Stimulated activated memory B cell treated with anti-CD40 and anti-IgM and Interleukin-4, amounts not matched to agents 10 μg/mL and 1 μg/mL and 100 μg/mL, for 72 hours (primary cell): ENCODE measurements around the gene SLC16A5.
"Not testable (repeated sequence)": the region's sequence is repeated elsewhere in the genome, so short reads cannot be mapped to it uniquely, and the experiment has no call there.

Experiments
- ATAC-seq: fragments of 150-1000 bp; cut with Tn5 transposase; 2 replicates; pipeline ENCODE4 v1.10.0; 2021
- H3K27ac Mint-ChIP-seq: one replicate; pipeline ENCODE4 v1.8.0; 2022; ENCODE audit warnings: mild to moderate bottlenecking, mixed read lengths
- H3K27me3 Mint-ChIP-seq: one replicate; pipeline ENCODE4 v1.8.0; 2022; ENCODE audit warnings: mixed read lengths
- H3K36me3 Mint-ChIP-seq: one replicate; pipeline ENCODE4 v1.8.0; 2022; ENCODE audit warnings: mixed read lengths
- H3K4me1 Mint-ChIP-seq: one replicate; pipeline ENCODE4 v1.8.0; 2022; ENCODE audit warnings: mixed read lengths
- H3K4me3 Mint-ChIP-seq: one replicate; pipeline ENCODE4 v1.8.0; 2022; ENCODE audit warnings: mild to moderate bottlenecking, moderate library complexity, mixed read lengths
- H3K9me3 Mint-ChIP-seq: one replicate; pipeline ENCODE4 v1.8.0; 2022; ENCODE audit warnings: mixed read lengths

The SLC16A5 gene, protein sequence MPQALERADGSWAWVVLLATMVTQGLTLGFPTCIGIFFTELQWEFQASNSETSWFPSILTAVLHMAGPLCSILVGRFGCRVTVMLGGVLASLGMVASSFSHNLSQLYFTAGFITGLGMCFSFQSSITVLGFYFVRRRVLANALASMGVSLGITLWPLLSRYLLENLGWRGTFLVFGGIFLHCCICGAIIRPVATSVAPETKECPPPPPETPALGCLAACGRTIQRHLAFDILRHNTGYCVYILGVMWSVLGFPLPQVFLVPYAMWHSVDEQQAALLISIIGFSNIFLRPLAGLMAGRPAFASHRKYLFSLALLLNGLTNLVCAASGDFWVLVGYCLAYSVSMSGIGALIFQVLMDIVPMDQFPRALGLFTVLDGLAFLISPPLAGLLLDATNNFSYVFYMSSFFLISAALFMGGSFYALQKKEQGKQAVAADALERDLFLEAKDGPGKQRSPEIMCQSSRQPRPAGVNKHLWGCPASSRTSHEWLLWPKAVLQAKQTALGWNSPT

DNA sequence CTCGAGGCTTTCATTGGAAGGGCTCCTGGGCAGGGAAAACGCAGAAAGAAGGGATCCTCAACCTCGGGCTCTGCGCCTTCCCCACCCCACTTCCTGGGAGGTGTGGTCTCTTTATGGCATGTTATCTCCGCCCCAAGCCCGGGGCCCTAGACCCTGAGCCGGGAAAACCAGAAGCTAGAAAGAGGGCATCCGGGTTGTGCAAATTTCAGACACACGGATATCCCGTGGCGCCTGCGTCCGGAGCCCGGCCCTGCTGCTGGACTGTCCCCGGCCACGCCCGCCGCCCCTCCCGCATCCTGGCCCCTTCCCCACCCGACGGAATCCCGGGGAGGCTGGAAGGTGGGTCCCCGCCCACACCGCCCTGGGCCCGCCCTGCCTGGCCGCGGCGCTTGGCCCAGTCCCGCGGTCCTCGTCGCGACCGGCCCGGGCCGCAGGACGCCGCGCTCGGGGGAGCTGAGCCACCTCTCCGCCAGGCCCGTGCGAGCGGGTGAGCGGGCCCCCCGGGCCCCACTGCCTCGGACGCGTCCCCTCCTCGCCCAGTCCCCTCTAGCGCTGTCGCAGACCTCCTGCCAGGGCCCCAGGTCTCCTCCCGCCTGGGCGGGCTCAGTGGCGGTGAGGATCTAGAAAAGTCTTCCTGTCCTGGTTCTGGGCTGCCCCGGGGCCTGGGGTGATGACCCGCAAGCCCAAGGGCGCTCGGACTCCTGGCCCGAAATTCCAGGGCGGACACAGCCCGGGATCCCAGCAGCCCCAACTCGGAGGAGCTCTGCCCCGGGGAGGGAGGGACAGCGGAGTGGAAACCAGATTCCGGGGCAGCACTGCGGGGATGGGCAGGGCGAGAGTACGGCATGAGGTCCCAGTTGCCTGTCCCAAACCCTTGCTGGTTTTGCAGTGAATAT lies at the start of gene SLC16A5:
Gene SLC16A5, plus strand, starts transcription at position 397 of the 896 bp plus-strand sequence. CDS start 5,683 bp downstream, outside the sequence.
- no peaks in the 10 kb centered on the region for H3K27me3 Mint-ChIP-seq
- ATAC-seq = peak; percentile 79
- H3K4me3 Mint-ChIP-seq = peak within 1 kb of the TSS; percentile 81
- H3K27ac Mint-ChIP-seq = peak within 1 kb of the TSS; percentile 73
- H3K9me3 Mint-ChIP-seq = no peaks in the 10 kb centered on the region
- no peaks in the 10 kb centered on the region for H3K36me3 Mint-ChIP-seq
- peaks cover 41% of the 10 kb centered on the region for H3K4me1 Mint-ChIP-seq

DNA sequence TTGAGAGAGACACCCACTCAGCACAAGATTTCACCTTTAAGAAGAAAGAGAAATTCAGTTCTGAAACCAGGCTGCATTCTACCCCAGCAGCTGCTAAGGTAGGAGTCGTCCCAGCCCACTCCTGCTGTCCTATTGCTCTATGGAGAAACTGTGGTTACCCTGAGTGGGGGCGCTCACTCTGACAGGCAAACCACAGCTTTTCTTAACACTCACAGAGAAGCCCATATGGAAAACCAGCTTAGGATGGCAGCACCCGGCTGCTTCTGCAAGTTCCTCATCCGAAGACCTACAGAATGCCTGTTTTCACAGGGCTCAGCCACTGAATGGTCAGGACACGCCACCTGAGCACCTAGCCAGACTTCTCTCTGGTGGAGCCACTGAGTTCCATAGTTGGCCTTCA lies 48.5 kb upstream of the SLC16A5 start:
- peaks cover 13% of the 10 kb centered on the region for H3K4me1 Mint-ChIP-seq
- H3K9me3 Mint-ChIP-seq = no peaks in the 10 kb centered on the region
- no peak for ATAC-seq
- no peak overlapping the region for H3K27ac Mint-ChIP-seq
- no peak overlapping the region for H3K4me3 Mint-ChIP-seq
- peaks cover 41% of the 10 kb centered on the region for H3K36me3 Mint-ChIP-seq
- no peaks in the 10 kb centered on the region for H3K27me3 Mint-ChIP-seq

DNA sequence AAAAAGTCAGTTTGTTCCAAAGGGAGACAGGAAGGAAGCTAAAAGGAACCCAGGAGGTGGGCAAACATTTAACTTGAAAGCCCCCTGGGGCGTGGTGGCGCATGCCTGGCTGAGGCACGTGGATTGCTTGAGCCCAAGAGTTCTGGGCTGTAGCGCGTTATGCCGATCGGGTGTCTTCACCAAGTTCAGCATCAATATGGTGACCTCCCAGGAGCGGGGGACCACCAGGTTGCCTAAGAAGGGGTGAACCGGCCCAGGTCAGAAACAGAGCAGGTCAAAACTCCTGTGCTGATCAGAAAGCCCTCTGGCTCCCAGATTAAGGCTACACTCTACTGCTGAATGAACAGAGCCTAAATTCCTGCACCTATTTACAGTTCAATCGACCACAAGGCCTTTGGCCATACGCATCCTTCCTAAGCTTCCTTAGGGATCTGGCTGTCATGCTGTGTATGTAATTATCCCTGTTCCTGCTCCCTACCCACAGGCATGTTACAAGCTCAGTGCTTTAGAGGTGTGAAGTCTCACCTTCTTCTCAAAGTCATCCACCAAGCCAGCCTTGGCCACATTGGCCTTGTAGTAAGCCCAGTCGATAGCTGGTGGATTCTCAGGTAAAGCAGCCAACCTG lies 46.0 kb upstream of the SLC16A5 start:
- H3K27ac Mint-ChIP-seq = no peak overlapping the region
- H3K36me3 Mint-ChIP-seq = peaks cover 40% of the 10 kb centered on the region
- H3K4me3 Mint-ChIP-seq = no peak overlapping the region
- no peaks in the 10 kb centered on the region for H3K27me3 Mint-ChIP-seq
- H3K4me1 Mint-ChIP-seq = peaks cover 18% of the 10 kb centered on the region
- no peaks in the 10 kb centered on the region for H3K9me3 Mint-ChIP-seq
- no peak for ATAC-seq

DNA sequence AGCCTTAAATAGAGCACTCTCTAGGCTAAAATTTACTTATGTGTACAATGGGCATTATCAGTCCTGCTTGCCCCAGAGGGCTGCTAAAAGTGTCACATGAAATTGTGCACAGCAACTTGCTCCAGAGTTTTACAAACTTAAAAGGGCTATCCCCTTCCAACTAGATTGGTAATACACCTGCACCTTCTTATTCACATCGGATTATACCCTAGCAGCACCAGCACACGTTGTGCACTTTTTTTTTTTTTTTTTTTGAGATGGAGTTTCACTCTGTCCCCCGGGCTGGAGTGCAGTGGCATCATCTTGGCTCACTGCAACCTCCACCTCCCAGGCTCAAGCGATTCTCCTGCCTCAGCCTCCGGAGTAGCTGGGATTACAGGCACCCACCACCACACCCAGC lies 44.0 kb upstream of the SLC16A5 start:
- H3K4me3 Mint-ChIP-seq, H3K27ac Mint-ChIP-seq, H3K27me3 Mint-ChIP-seq, H3K9me3 Mint-ChIP-seq, ATAC-seq: not testable (repeated sequence)
- Mint-ChIP-seq H3K36me3 (peaks cover 30% of the 10 kb centered on the region), H3K4me1 (peaks cover 32% of the 10 kb centered on the region)

DNA sequence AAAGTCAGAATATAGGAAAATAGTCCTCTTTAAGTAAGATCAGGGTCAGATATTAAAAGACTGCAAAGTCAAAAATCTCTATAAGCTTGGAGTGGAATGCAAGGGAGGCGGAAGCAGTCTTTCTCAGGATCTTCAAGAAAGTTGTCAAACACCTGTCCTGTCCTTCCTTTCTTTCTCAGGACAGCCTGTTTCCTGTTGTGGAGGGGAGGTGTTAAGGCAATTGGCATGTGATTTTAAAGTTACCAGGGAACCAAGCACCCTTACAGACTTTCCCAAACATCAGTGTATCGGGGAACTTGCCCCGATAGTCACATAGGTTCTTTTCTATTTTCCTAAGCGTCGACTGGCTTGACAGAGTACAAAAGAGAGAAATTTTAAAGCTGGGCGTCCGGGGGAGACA lies 43.0 kb upstream of the SLC16A5 start:
- Mint-ChIP-seq H3K36me3 (peaks cover 23% of the 10 kb centered on the region), H3K4me1 (peaks cover 32% of the 10 kb centered on the region), H3K27ac (no peak overlapping the region), H3K4me3 (no peak overlapping the region), H3K9me3 (no peaks in the 10 kb centered on the region), H3K27me3 (no peaks in the 10 kb centered on the region)
- no peak for ATAC-seq

DNA sequence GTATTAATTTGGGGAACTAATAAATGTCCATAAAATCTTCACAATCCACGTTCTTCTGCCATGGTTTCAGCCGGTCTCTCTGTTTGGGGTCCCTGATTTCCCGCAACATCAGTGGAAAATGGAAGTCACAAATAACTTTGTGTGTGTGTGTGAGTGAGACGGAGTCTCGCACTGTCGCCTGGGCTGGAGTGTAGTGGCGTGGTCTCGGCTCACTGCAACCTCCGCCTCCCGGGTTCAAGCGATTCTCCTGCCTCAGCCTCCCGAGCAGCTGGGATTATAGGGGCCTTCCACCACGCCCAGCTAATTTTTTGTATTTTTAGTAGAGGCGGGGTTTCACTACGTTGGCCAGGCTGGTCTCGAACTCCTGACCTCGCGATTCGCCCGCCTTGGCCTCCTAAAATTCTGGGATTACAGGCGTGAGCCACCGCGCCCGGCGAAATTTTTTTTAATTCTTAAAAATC lies 41.8 kb upstream of the SLC16A5 start:
- H3K27ac Mint-ChIP-seq = peak overlapping the region; percentile 95
- H3K36me3 Mint-ChIP-seq = peaks cover 11% of the 10 kb centered on the region
- H3K27me3 Mint-ChIP-seq, H3K9me3 Mint-ChIP-seq, ATAC-seq: not testable (repeated sequence)
- H3K4me3 Mint-ChIP-seq = peak overlapping the region; percentile 99
- H3K4me1 Mint-ChIP-seq = peaks cover 32% of the 10 kb centered on the region

DNA sequence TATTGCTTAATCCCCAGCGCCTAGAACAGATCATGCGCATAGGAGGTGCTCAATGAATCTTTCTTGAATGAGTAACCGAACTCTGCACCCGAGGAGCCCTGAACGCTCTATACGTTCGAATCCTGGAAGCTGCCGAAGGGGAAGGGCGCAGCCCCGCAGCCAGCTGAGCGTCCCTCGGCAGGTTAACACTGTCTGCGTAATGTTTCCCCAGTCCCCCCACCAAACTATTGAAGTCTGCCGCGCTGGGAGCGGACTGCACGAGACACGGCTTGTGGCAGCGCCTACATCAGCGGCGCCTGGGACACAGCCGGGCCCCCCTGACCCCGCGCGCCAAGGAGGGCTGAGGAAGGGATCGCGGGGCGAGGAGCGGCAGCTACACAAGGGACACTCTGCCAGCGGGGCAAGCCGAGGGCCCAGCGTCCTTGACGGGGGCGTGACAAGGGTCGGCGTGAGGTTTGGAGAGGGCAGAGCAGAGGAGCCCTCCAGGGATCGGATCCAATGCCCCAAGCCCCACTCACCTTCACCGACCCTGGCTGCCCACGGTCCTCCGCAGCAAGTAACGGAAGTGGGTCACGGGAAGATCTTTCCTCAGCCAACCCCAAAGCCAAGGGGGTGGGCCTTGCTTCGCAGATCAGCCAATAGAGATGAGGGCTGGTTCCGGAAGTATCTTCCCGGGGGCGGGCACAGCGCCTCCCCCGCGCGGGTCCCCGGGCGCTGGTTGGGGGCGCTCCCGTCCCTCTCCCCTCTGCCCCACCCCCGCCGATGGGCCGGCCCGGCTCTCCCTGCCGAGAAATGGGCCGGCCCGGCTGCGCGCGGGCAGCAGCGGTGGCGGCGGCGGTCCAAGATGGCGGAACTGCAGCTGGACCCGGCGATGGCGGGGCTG lies 41.1 kb upstream of the SLC16A5 start, which contains the start of the genes ATP5PD and KCTD2:
Gene ATP5PD, minus strand, starts transcription at position 563 of the 883 bp plus-strand sequence. CDS start 4,319 bp downstream, outside the sequence.
Gene KCTD2, plus strand, starts transcription at position 819 of the 883 bp plus-strand sequence. Its CDS starts 26 bp downstream, at position 845.
- Mint-ChIP-seq H3K9me3 (no peaks in the 10 kb centered on the region), H3K4me3 (peak within 1 kb of the TSS; percentile 99), H3K27me3 (no peaks in the 10 kb centered on the region), H3K36me3 (peaks cover 8% of the 10 kb centered on the region), H3K4me1 (peaks cover 32% of the 10 kb centered on the region), H3K27ac (peak within 1 kb of the TSS; percentile 95)
- ATAC-seq = peak; percentile 99

DNA sequence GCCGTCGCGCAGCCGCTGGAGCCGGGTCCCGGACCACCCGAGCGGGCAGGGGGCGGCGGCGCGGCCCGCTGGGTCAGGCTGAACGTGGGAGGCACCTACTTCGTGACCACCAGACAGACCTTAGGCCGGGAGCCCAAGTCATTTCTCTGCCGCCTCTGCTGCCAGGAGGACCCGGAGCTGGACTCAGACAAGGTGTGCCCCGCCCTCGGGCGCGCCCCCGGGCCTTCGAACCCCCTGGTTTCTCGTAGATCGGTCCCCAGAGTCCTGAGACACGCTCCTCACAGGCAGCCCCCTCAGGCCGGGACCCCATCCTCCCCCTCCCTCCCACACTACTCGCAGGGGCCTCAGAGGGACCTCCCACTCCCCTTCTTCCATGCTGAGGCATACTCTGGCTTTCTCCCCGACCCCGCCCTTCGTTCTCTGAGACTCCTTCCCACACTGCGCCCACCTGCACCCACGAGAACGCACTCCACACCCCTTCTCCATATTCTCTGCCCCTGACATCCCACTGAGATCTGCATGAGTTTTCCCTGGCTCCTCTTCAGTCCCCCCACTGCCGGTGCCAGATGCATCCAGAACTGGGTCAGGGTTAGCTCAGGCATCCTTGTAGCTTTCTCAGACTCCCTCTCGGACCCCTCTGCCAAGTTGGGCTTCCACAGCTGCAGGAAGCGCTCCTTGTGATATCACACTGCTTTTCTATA lies 40.2 kb upstream of the SLC16A5 start:
- ATAC-seq = no peak
- Mint-ChIP-seq H3K9me3 (no peaks in the 10 kb centered on the region), H3K4me3 (peak overlapping the region; percentile 96), H3K27me3 (no peaks in the 10 kb centered on the region), H3K36me3 (peaks cover 12% of the 10 kb centered on the region), H3K4me1 (peaks cover 37% of the 10 kb centered on the region), H3K27ac (peak overlapping the region; percentile 92)

DNA sequence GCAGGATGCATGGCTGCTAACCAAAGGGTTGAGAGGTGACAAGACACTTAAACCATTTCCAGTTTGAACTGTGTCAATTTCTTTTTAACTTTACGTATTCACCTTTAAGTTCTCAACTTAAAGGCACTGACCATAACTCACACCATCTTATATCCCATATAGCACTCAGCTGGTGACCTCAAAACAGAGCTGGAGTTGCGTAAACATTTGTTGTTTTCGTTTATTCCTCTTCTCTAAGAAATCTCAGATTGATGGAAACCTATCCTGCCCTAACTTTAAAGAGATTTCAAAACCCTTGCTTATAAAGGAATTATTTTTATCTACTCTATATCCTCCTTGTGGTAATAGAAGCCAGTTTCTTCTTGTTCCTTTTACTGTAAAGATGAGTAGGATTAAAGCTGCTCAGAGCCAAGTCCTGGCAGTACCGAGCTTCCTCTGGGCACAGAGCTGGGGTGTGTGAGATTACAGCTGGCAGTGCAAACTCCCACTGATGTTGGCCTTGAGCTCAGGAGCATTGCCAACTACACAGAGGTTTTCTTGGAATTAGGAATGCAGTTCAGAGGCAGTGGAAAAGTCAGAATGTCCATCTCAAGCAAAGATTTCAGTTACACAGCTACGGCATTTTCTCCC lies 39.4 kb upstream of the SLC16A5 start:
- ATAC-seq = no peak
- Mint-ChIP-seq H3K9me3 (no peaks in the 10 kb centered on the region), H3K4me3 (peak overlapping the region; percentile 96), H3K36me3 (peaks cover 20% of the 10 kb centered on the region), H3K27me3 (no peaks in the 10 kb centered on the region), H3K4me1 (peaks cover 37% of the 10 kb centered on the region), H3K27ac (peak overlapping the region; percentile 92)

DNA sequence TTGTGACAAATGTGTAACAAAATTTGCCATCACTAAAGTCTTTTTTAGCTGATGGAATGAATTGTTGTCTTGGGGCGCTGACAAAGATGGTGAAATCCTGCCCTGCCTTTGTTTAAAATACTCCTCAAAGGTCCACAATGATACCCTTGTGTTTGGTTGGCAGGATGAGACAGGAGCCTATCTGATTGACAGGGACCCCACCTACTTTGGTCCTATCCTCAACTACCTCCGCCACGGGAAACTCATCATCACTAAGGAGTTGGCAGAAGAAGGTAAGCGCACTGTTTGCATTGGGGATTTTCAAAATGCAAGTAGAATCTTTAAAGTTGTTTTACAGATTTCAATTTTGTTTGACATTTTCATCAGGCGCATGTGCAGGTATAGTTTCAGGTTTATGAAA lies 38.7 kb upstream of the SLC16A5 start:
- Mint-ChIP-seq H3K9me3 (no peaks in the 10 kb centered on the region), H3K4me1 (peaks cover 37% of the 10 kb centered on the region), H3K27ac (no peak overlapping the region), H3K27me3 (no peaks in the 10 kb centered on the region), H3K36me3 (peaks cover 25% of the 10 kb centered on the region), H3K4me3 (no peak overlapping the region)
- ATAC-seq = no peak

DNA sequence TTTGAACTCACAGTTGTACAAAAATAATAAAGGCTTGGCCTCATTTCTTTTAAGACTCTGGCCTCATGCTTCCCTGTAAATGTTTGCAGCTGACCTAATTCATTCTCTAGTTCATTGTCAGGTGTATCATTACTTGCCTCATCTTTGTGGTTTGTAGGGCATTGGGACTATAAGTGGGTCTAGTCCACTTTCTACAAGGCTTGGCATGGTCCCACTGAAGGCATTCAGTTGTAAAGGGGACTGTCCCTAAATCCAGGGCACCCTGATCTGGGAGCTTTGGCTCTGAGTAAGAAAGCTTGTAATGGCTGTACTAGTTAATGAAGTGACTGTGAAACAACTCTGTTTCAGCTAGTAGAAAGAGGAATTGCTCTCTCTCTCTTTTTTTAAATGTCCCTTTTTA lies 38.0 kb upstream of the SLC16A5 start:
- Mint-ChIP-seq H3K9me3 (no peaks in the 10 kb centered on the region), H3K27ac (no peak overlapping the region), H3K4me3 (no peak overlapping the region), H3K4me1 (peaks cover 35% of the 10 kb centered on the region), H3K27me3 (no peaks in the 10 kb centered on the region), H3K36me3 (peaks cover 31% of the 10 kb centered on the region)
- ATAC-seq = no peak

DNA sequence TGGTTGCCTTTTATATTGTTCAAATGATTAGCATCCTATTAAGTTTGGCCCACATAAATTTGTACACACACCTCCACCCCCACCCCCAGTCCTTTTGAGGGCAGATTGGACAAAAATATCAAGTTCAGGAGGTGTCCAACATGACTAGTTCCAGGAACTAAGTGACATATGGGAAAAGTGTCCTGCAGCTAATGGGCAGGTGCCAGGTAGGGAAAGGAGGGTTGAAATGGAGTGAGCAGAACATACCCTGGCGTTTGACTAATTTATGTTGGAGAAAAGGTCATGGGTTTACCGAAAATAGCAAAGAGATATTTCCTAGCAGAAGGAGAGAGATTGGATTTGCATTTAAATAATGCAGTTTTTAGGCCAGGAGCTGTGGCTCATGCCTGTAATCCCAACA lies 35.8 kb upstream of the SLC16A5 start:
- no peaks in the 10 kb centered on the region for H3K9me3 Mint-ChIP-seq
- no peaks in the 10 kb centered on the region for H3K27me3 Mint-ChIP-seq
- H3K36me3 Mint-ChIP-seq = peaks cover 32% of the 10 kb centered on the region
- H3K27ac Mint-ChIP-seq = no peak overlapping the region
- ATAC-seq = no peak
- H3K4me1 Mint-ChIP-seq = peaks cover 19% of the 10 kb centered on the region
- H3K4me3 Mint-ChIP-seq = no peak overlapping the region
